HT-29 (cell line): ENCODE data around the gene AK8. TPM values are rescaled to one million over a fixed set of nuclear protein-coding genes. Genes with fewer than 3 reads are reported as not detected.

Source experiments
- DNase-seq: peaks from one replicate; pipeline ENCODE4 v3.0.0-alpha.2; 2015; ENCODE audit warnings: low spot score
- total RNA-seq: library from RNA; depleted of rRNA; stranded (reverse); fragments of >200 nt; shearing (Covaris generic); gene quantifications from 2 replicates; pipeline ENCODE4 v1.2.3, GENCODE V29; 2014; rRNA removed

The AK8 gene, protein sequence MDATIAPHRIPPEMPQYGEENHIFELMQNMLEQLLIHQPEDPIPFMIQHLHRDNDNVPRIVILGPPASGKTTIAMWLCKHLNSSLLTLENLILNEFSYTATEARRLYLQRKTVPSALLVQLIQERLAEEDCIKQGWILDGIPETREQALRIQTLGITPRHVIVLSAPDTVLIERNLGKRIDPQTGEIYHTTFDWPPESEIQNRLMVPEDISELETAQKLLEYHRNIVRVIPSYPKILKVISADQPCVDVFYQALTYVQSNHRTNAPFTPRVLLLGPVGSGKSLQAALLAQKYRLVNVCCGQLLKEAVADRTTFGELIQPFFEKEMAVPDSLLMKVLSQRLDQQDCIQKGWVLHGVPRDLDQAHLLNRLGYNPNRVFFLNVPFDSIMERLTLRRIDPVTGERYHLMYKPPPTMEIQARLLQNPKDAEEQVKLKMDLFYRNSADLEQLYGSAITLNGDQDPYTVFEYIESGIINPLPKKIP
- total RNA-seq = not detected in 2 replicates

GRCh38 chr9:132877824-132878694, at the start of gene AK8:
Gene AK8, minus strand, starts transcription at chr9:132878284. Its CDS starts 29 bp downstream, at chr9:132878255.
- DNase-seq = peak; percentile 67

DNA sequence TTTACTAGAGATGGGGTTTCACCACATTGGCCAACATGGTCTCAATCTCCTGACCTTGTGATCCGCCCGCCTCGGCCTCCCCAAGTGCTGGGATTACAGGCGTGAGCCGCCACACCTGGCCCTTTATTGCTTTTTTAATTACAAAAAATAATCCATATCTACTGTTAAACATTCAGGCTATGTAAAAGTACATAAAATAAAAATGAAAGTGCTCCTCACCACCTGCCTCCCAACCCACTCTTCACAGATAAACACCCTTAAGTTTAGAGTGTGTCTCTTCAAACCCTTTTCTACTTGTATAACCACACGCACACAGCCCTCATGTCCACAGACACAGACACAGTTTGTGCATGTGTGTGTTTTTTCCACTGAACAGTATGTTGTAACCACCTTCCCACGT, 49.6 kb upstream of the AK8 start:
- no peak for DNase-seq

DNA sequence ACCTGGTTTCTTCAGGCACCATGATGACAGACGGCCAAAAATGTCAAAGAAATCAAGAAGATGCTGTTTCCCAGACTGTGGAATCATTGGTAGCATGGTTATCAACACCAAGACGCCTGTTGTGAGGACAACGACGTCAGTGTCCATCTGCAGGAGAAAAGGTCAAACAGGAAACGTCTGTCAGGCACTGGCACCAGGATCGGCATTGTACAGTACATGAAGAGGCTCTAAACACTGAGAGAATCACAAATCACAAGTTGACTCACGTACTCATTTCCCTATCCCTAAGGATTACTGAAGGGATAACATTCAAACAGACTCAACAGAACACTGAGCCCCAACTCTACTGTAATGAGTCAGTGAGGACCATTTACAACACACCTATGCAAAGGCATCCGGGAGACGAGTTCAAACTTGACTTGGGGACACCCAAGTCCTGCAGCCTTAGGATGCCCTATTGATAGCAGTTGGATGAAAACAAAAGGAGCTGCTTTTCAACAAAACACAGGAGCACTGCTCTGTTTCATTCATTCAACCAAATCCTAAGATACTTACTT, 45.3 kb upstream of the AK8 start:
- DNase-seq = no peak

- no peak for DNase-seq
These were observed 41.7 kb upstream of the AK8 start for GRCh38 chr9:132919614-132920268.

DNA sequence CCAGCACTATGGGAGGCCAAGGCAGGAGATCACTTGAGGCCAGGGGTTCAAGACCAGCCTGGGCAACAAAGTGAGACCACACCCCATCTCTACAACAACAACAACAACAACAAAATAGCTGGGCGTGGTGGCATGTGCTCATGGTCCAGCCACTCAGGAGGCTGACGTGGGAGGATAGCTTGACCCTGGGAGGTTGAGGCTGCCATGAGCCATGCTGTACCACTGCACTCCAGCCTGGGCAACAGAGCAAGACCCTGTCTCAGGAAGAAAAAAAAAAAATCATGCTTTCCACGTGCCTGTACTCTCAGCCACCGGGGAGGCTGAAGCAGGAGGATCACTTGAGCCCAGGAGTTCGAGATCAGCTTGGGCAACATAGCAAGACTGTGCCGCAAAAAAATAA, 36.8 kb upstream of the AK8 start:
- no peak for DNase-seq

DNA sequence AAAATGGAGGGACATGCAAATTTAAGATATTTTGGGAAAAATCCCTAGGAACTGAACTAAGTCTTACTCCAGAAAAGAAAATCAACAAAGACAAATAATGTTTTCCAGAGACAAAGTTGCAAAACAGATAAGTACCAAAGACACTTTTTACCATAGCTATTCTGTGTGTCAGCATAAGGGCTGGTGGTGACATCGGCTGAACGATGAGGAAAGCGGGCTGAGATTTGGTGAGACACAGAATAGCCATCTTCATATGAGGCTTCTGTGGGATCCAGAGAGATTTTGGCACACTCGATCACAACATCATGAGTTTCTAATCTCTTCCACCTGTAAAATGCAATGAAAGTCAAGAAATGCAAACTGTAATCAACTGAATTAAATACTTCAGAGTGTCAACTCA, 34.0 kb upstream of the AK8 start:
- no peak for DNase-seq

- no peak for DNase-seq
These were observed 32.3 kb upstream of the AK8 start for GRCh38 chr9:132910376-132910775.

DNA sequence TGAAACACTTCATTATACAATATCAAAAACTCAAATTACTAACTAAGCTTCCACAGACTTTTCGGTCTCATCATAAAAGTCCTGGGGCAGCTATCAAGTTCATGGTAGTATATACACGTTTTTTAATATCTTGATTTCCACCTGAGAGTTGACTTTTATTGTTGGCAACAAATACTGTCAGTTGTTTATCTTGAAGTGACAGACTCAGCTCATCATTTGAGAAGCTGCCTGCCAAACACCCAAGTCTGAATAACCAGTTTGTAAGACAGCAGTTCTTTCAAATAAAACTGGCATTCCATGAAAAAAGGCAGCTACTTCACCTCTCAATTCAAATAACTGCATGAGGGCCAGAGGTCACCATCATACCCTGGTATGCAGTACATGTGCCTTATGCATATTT, 31.2 kb upstream of the AK8 start:
- DNase-seq = no peak

GRCh38 chr9:132908635-132909034, 30.6 kb upstream of the AK8 start:
- DNase-seq = no peak

- no peak for DNase-seq
These were observed 27.6 kb upstream of the AK8 start for GRCh38 chr9:132905726-132906125.

DNA sequence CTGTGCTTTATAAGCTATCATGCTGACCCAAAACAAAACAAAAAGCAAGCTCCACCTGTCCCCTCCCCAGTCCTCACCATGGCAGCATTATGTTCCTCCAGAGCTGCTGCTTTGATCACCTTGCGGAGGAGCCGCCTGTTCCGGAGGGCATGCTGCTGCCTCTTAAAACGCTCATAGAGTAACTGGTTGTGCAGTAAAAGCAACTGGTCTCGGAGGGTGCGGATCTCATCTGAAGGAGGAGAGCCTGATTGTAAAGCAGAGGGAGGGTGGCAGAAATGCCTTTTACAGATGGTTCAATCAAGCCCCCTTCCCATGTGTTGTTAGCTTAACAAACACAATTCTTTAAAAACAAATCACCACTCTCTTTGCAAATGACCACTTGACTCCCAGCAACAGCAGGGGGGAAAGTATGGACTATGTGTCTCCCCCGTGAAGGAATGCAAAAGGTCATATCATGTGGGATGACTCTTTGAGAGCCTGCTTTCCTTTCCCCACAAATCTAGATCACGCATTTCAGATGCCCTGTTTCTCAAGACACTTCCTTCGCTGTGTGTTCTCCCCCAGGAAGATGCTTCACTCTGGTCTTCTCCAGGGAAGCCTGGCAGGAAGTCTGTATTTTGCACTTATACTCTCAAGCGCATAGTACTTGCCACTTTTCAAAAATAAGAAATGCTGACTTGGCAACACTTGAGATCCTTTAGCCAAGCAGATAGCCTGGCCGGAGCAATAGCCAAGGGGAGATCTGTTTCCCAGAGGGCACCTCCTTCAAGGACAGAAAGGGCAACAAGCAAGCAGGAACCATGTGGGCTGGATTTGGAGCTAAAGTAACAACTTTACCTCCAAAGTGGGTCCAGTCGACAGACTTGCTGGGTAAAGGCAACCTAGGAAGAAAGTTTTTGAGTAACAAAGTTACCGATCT, 25.7 kb upstream of the AK8 start:
- no peak for DNase-seq

GRCh38 chr9:132901858-132902831, 24.1 kb upstream of the AK8 start:
- peak; percentile 93 for DNase-seq

DNA sequence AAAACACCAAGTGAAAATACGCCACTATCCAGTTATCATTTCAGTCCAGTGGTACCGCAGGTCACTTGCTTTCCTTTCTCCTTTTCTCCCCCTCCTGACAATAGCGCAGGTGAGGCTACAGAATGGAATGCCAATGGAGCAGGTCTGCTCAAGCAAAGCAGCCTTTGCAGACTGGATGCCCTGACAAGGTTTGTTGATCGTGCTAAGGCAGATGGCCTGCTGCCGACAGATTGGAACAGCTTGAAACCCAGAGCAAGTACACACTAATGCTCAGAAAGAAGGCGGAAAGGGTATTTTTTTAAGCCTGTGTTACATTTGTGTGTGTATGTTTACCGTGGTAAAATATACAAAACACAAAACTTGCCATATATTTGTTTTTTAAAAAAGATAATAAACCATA, 20.0 kb upstream of the AK8 start:
- no peak for DNase-seq

GRCh38 chr9:132896906-132897305, 18.8 kb upstream of the AK8 start:
- no peak for DNase-seq

DNA sequence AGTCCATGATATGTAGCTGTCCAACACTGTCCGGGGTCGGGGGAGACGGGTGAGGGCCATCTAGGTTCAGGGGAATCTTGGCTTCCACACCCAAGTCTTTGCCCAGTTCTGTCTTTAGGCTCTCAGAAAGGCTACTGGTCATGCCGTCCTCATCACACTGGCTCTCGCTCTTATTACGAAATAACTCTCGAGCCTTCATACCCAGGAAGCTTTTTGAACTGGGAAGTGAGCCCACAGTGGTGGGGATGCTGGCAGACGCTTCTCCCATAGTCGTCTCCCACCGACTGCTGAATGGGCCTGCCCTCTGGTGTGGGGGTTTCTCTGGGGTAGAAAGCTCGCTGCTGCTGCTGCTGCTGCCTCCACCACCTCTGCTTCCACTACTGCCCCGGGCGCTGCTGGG, 18.2 kb upstream of the AK8 start:
- DNase-seq = no peak

DNA sequence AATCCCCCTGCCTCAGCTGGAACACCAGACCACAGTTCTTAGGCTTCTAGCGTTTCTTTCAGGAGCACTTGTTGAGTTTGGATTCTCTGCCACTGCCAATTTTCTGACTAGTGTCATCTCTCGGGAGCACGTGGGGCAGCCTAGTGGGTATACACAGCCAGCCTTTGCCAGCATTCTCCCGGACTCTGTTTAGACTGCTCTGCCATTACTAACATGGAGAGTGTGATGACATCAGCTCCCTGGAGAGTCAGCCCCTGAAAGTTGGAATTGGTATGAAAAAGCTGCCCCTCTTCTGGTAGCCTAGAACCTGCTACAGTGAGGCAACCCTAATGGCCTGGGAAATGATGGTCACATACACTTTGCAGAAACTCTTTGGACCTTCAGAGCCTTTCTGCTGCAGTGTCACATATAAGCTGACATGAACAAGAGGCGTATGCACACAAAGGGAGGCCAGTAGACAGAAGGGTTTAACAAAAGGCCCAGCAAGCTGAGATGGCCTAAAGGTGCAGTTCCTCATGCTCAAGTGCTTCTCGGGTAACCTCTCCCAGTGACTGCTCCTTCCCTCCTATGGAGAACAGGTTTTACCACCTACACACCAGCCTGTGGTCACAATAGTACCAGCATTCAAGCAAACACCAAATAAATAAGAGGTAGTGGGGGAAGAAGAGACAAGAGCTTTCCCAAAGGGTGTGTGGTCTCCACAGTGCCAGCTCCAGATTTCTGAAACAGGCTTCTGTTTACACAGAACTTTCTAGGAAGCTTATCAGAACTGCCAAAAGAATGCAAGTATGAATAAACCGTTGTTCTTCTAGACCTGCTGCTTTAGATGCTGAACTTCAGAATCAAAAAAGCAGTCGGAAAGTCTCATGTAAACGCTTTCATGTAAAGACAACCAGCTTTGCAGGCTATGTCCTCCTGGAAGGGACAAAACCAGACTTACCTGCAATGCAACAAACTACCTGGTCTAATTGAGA, 17.1 kb upstream of the AK8 start:
- no peak for DNase-seq

GRCh38 chr9:132894346-132894745, 16.3 kb upstream of the AK8 start:
- no peak for DNase-seq

GRCh38 chr9:132892400-132892799, 14.3 kb upstream of the AK8 start:
- DNase-seq = no peak
